RWPE1 (cell line): ENCODE measurements around the gene YBX2.
A peak's percentile ranks its signal among the peaks of the same experiment; 100 is the strongest.

ENCODE experiments used
- CTCF ChIA-PET: fragments of 350-600 bp; sonication (Branson Sonifier 250); formaldehyde crosslinking; extraction: SDS; loops from one replicate; lab custom pipeline; 2021; lab: Yijun Ruan, JAX
- POLR2A ChIA-PET: fragments of 400-600 bp; formaldehyde crosslinking; extraction: SDS; loops from one replicate; lab custom pipeline; 2020; ENCODE audit warnings: antibody characterized with exemption; ENCODE audit not compliant: low non-redundant PET; lab: Yijun Ruan, JAX
- DNase-seq: peaks from one replicate; pipeline ENCODE4 v3.0.0; 2012; ENCODE audit warnings: low spot score
- H3K27ac ChIP-seq: fragments of 450-650 bp; 2 replicates; pipeline ENCODE4 v1.5.1; 2017
- CTCF ChIP-seq: fragments of 450-650 bp; conservative IDR thresholded peaks from 2 replicates; pipeline ENCODE4 v1.5.1; 2017; ENCODE audit warnings: low read depth, mild to moderate bottlenecking

Gene YBX2

GRCh38 chr17:7252176-7253043 is 42.0 kb downstream of the YBX2 start, which contains the start of gene ELP5:
ELP5 (plus strand) TSS chr17:7252215; CDS start chr17:7252551, 336 bp downstream.
- ChIA-PET CTCF (interaction anchor here (1.1 kb wide), 1 partner anchor 13 kb away, joined by 9 read pairs; the partner anchor contains the start of gene PHF23), POLR2A (no interaction called here)
- peak within 1 kb of the TSS; percentile 98 for H3K27ac ChIP-seq
- TF ChIP-seq CTCF: peak; percentile 44
- peak; percentile 96 for DNase-seq

- DNase-seq: peak; percentile 85
- no peak for TF ChIP-seq CTCF
- peak within 1 kb of the TSS; percentile 98 for H3K27ac ChIP-seq
- ChIA-PET CTCF (interaction anchor here (0.6 to 1.1 kb wide), 3 partner anchors 12 to 1125 kb away, joined by 3 to 9 read pairs (median 4); partner anchors contain the start of gene PHF23), POLR2A (no interaction called here)
Observed at GRCh38 chr17:7251661-7252175, 42.7 kb downstream of the YBX2 start, which contains the start of gene CTDNEP1. CTDNEP1 (minus strand) TSS chr17:7251734; CDS start chr17:7251296, 438 bp downstream.

DNA sequence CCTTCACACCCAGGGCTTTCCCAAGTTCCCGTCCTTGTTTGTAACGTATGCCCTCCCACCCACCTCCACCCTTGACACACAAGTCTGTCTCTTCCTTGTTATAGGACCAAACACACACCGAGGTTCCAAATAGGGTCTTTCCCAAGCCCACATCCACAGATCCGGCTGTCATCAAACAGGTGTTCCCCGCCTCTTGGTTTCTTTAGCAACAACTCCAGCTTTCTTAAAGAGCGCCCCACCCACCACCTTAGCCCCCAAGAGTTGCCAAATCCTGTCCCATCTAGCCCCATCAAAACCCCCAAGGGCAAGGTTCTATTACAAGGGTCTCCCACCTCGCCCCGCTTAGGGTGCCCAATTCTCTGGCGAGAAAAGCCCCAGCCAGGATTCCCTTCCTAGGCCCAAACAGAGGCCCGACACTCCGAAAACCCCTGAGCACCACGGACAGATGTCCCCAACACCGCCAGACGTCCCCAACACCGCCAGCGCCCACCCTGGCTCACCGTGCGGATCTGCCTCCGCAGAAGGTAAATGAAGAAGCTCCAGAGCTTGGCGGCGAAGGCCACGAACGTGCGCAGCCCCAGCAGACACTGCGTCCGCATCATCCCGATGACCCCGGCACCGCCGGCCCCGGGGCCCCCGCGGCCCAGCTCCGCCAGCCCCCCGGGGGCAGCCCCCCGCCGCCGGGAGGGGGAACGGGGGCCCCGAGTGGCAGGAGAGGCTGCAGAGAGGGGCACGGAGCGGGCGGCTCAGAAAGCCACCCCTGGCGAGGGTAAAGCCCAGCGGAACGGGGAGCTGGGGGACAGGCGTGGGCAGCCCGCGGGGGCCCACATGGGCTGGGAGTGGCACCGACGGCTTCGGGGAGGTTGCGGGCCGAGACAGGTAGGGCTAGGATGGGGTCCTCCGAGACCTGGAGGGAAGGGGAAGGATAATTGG is 43.5 kb downstream of the YBX2 start:
- H3K27ac ChIP-seq: peak overlapping the region; percentile 98
- ChIA-PET POLR2A (interaction anchor here (0.7 kb wide), 1 partner anchor 9 kb away, joined by 4 read pairs; the partner anchor contains the start of gene GABARAP), CTCF (interaction anchor here (0.6 to 1.1 kb wide), 3 partner anchors 12 to 1126 kb away, joined by 3 to 9 read pairs (median 4); partner anchors contain the start of gene PHF23)
- TF ChIP-seq CTCF: no peak
- no peak for DNase-seq

DNA sequence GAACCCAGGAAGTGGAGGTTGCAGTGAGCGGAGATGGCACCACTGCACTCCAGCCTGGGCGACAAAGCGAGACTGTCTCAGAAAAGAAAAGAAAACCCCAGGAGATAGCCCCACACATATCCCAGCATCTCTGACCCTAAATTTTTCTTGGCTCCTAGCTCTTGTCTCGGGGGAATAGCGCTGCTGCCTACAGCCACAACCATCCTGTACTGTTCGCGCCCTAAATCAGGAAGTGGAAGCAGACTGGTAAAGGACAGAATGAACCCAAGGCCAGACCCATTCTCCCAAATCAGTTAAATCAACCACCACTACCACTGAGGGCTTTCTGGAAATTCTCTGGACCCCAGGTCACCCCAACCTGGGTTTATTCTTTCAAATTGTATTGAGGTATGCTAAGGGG is 44.6 kb downstream of the YBX2 start:
- H3K27ac ChIP-seq: peak overlapping the region; percentile 98
- POLR2A ChIA-PET: interaction anchor here (0.6 kb wide), 1 partner anchor 8 kb away, joined by 7 read pairs; no protein-coding TSS in a partner anchor
- TF ChIP-seq CTCF: no peak
- CTCF ChIA-PET: interaction anchor here (1.2 kb wide), 1 partner anchor 8 kb away, joined by 5 read pairs; no protein-coding TSS in a partner anchor
- no peak for DNase-seq

GRCh38 chr17:7249214-7249613 is 45.2 kb downstream of the YBX2 start:
- ChIA-PET CTCF (interaction anchor here (1.2 kb wide), 1 partner anchor 7 kb away, joined by 5 read pairs; no protein-coding TSS in a partner anchor), POLR2A (interaction anchor here (0.6 kb wide), 1 partner anchor 9 kb away, joined by 7 read pairs; no protein-coding TSS in a partner anchor)
- TF ChIP-seq CTCF: no peak
- no peak for DNase-seq
- H3K27ac ChIP-seq: peak overlapping the region; percentile 98
